Activated CD4-positive, alpha-beta T cell treated with anti-CD3 and anti-CD28 coated beads, Interleukin-2, amount 10 ng/mL, durations not matched to agents 24 days and 14 days (primary cell): Measurements from ENCODE around the gene RIMOC1. TPM values are rescaled to one million over a fixed set of nuclear protein-coding genes. Genes with fewer than 3 reads are reported as not detected.

Experiments
- DNase-seq: peaks from one replicate; pipeline ENCODE4 v3.0.0; 2022
- H3K27ac Mint-ChIP-seq: one replicate; pipeline ENCODE4 v1.8.0; 2022; ENCODE audit warnings: mild to moderate bottlenecking, mixed read lengths
- H3K27me3 Mint-ChIP-seq: one replicate; pipeline ENCODE4 v1.8.0; 2022; ENCODE audit warnings: mixed read lengths
- H3K36me3 Mint-ChIP-seq: one replicate; pipeline ENCODE4 v1.8.0; 2022; ENCODE audit warnings: low read depth, mild to moderate bottlenecking, mixed read lengths
- H3K4me1 Mint-ChIP-seq: one replicate; pipeline ENCODE4 v1.8.0; 2021; ENCODE audit warnings: mixed read lengths
- H3K4me3 Mint-ChIP-seq: one replicate; pipeline ENCODE4 v1.8.0; 2022; ENCODE audit warnings: mild to moderate bottlenecking, moderate library complexity, mixed read lengths
- H3K9me3 Mint-ChIP-seq: one replicate; pipeline ENCODE4 v1.8.0; 2021; ENCODE audit warnings: mixed read lengths
- intact Hi-C: fragments of 100-400 bp; cut with micrococcal nuclease; formaldehyde crosslinking; loops from one replicate; pipeline ENCODE4 v1.15.1; 2023
- total RNA-seq: library from RNA; stranded (reverse); gene quantifications from 2 replicates; pipeline ENCODE4 v1.2.3, GENCODE V29; 2022

The RIMOC1 gene
- total RNA-seq, 1 donor from 2014 or later = 29.6 TPM

DNA sequence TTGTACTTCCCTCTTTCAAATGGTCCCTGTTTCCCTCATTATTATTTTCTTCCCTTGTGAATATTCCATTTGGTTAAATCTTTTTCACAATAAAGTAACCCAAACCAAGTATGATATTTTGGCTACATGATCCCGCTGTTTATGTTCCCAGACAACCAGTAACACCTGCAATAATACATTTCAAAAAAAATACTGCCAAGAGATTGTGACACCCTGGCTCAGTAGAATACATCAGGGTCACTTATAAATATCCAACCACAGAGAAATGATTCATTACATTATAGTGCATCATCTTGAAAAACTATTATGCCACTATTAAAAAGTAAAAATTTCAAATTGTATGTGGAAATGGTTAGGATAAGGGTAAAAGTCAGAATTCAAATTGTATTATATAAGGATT, 26.7 kb upstream of the RIMOC1 start:
- intact Hi-C loops = no loop called here
- no peaks in the 10 kb centered on the region for H3K36me3 Mint-ChIP-seq
- H3K9me3 Mint-ChIP-seq = no peaks in the 10 kb centered on the region
- no peak for DNase-seq
- H3K4me3 Mint-ChIP-seq = no peak overlapping the region
- no peak overlapping the region for H3K27ac Mint-ChIP-seq
- H3K27me3 Mint-ChIP-seq = peaks cover 2% of the 10 kb centered on the region
- H3K4me1 Mint-ChIP-seq = peaks cover 14% of the 10 kb centered on the region

DNA sequence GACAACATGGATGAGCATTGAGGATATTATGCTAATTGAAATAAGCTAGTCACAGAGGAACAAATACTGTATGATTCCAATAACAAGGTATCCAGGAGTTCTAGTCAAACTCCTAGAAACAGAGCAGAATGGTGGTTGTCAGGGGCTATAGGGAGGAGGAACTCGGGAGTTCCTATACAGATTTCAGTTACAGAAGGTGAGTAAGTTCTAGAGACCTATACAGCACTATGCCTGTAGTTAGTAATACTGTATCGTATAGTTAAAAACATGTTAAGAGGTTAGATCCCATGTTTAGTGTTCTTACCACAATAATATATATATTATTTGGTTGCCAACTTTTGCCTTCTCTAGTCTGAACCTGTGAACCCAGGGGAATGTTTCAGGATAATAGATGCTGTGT, 26.0 kb upstream of the RIMOC1 start:
- H3K4me1 Mint-ChIP-seq = peaks cover 14% of the 10 kb centered on the region
- H3K9me3 Mint-ChIP-seq = no peaks in the 10 kb centered on the region
- H3K27ac Mint-ChIP-seq = no peak overlapping the region
- intact Hi-C loops = no loop called here
- H3K27me3 Mint-ChIP-seq = peaks cover 2% of the 10 kb centered on the region
- H3K36me3 Mint-ChIP-seq = no peaks in the 10 kb centered on the region
- DNase-seq = no peak
- H3K4me3 Mint-ChIP-seq = no peak overlapping the region

DNA sequence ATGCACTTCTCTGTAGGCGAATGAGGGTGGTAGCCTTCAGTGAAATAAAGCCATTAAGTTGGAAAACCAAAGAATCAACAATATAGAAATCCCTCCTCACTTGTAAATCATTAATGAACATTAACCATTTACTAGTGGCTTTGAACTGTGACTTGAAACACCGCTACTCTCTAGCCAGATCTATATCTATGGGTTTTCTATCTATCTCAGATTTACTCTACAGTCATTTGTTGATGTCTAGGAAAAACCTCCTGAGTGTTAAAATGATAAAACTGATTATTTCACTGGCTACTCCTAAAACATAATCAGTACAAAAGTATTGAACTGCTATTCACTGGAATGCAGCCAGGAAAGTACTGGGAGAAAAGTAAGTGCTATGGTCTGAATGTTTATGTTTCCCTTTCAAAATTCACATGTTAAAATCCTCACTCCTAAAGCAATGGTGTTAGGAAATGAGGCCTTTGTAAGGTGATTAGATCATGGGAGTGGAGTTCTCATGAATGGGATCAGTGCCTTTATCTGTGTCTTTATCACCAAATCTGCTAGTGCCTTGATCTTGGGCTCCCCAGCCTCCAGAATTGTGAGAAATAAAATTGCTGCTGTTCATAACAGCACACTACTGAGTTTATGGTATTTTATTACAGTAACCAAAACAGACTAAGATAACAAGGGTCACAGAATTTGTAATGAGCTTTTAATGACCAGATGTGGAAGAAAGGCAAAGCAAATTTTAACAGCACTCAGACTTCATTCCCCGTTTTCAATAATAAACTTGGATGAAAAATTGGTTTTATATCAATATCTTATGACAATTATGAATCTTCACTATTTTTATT, 25.3 kb upstream of the RIMOC1 start:
- no peaks in the 10 kb centered on the region for H3K36me3 Mint-ChIP-seq
- no peak overlapping the region for H3K27ac Mint-ChIP-seq
- intact Hi-C loops = no loop called here
- DNase-seq = no peak
- peaks cover 2% of the 10 kb centered on the region for H3K27me3 Mint-ChIP-seq
- H3K9me3 Mint-ChIP-seq = no peaks in the 10 kb centered on the region
- H3K4me1 Mint-ChIP-seq = peaks cover 16% of the 10 kb centered on the region
- no peak overlapping the region for H3K4me3 Mint-ChIP-seq

DNA sequence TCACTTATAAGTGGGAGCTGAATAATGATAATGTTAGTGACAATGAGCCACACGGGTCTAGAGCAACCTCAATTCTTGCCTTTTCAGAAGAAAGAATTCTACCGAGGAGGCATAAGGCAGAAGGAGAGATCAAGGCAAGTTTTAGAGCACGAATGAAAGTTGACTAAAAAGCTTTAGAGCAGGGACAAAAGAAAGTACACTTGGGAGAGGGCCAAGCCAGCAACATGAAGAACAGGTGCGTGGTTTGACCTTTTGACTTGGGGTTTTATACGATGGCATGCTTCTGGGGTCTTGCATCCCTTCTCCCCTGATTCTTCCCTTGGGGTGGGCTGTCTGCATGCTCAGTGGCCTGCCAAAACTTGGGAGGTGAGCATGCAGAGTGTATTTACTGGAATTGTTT, 21.4 kb upstream of the RIMOC1 start:
- H3K9me3 Mint-ChIP-seq = no peaks in the 10 kb centered on the region
- no peaks in the 10 kb centered on the region for H3K36me3 Mint-ChIP-seq
- intact Hi-C loops = no loop called here
- no peak overlapping the region for H3K4me3 Mint-ChIP-seq
- peaks cover 6% of the 10 kb centered on the region for H3K4me1 Mint-ChIP-seq
- peaks cover 3% of the 10 kb centered on the region for H3K27me3 Mint-ChIP-seq
- DNase-seq = no peak
- no peak overlapping the region for H3K27ac Mint-ChIP-seq

DNA sequence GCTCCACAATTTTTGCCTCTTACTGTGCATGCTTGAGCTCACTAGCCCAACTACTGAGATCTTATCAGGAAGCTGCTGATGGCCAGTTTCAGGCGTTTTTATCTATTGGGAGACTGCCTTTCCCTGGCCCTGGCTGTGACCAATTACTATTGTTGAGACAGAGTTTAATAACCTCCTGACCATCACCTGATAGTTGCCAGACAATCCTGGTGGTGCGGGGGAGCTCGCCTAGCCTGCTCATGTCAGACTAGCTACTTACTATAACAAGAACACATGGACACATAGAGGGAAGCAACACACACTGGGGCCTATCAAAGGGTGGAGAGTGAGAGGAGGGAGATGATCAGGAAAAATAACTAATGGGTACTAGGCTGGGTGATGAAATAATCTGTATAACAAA, 20.9 kb upstream of the RIMOC1 start:
- DNase-seq = no peak
- intact Hi-C loops = no loop called here
- H3K27me3 Mint-ChIP-seq = peaks cover 3% of the 10 kb centered on the region
- H3K4me1 Mint-ChIP-seq = peaks cover 6% of the 10 kb centered on the region
- H3K27ac Mint-ChIP-seq = no peak overlapping the region
- H3K4me3 Mint-ChIP-seq = no peak overlapping the region
- H3K36me3 Mint-ChIP-seq = no peaks in the 10 kb centered on the region
- no peaks in the 10 kb centered on the region for H3K9me3 Mint-ChIP-seq

DNA sequence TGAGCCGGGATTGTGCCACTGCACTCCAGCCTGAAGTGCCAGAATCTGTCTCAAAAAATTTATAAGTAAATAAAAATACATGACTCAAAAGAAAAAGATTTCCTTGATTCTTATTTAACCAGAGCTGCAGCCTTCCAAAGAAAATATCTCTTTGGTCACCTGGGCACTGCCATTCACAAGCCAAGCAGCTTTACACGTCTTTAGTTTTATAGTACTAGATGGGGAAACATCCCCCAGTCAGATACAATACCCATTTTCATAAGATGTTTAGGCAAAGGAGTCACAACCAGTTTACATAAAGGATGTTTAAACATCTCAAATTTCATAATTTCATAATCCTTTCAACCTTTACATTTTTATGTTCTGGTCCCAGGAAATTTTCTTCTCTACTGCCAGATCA, 20.2 kb upstream of the RIMOC1 start:
- H3K4me3 Mint-ChIP-seq = no peak overlapping the region
- DNase-seq = no peak
- H3K27me3 Mint-ChIP-seq = peaks cover 5% of the 10 kb centered on the region
- H3K9me3 Mint-ChIP-seq = no peaks in the 10 kb centered on the region
- no peak overlapping the region for H3K27ac Mint-ChIP-seq
- intact Hi-C loops = no loop called here
- H3K4me1 Mint-ChIP-seq = peaks cover 5% of the 10 kb centered on the region
- H3K36me3 Mint-ChIP-seq = no peaks in the 10 kb centered on the region

DNA sequence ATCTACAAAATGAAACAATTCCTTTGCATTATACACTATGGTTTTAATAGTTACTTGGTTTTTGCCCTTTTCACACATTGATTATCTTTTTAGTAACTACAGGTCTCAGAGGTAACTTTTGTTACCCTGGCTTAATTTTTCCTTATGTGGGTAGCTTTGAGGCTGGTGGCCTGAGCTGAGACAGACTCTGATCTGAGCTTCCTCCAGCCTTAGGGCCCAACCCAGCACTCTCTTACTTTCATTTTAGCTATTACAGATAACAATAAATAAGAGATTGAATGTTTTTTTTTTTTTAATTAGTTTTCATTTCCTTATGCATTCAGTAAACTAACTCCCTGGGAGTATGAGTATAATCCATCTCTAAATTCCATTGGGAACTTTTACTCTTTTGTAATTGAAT, 18.9 kb upstream of the RIMOC1 start:
- intact Hi-C loops = no loop called here
- H3K27ac Mint-ChIP-seq = no peak overlapping the region
- peaks cover 7% of the 10 kb centered on the region for H3K27me3 Mint-ChIP-seq
- peaks cover 4% of the 10 kb centered on the region for H3K4me1 Mint-ChIP-seq
- H3K9me3 Mint-ChIP-seq = no peaks in the 10 kb centered on the region
- DNase-seq = no peak
- no peak overlapping the region for H3K4me3 Mint-ChIP-seq
- peaks cover 2% of the 10 kb centered on the region for H3K36me3 Mint-ChIP-seq

DNA sequence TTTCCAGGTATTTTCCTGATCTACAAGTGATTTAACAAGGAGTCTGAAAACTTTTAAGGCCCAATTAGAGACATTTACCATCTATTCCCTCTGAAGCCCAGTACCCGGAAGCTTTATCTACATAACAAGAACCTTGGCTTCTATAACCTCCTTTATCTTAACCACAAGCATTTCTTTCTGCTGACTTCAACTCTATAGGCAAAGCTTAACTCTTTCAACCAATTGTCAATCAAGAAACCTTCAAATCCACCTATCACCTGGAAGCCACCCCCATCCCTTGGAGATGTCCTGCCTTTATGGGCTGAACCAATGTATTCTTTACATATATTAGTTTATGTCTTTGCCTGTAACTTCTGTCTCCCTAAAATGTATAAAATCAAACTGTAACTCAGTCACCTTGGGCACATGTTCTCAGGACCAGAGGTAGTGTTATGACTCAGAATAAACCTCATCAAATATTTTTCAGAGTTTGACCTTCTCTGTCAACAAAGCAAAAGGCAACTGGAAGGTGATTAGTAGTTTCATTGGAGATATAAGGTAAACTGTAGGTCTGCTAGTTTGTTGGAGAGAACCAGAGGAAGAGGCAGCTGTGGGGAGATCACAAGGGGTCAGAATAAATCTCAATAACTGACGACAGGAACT, 13.0 kb upstream of the RIMOC1 start:
- Mint-ChIP-seq H3K9me3 (peaks cover 4% of the 10 kb centered on the region), H3K27ac (no peak overlapping the region), H3K27me3 (peaks cover 17% of the 10 kb centered on the region), H3K4me3 (no peak overlapping the region), H3K36me3 (peaks cover 2% of the 10 kb centered on the region), H3K4me1 (peaks cover 17% of the 10 kb centered on the region)
- DNase-seq = no peak
- intact Hi-C loops = no loop called here

DNA sequence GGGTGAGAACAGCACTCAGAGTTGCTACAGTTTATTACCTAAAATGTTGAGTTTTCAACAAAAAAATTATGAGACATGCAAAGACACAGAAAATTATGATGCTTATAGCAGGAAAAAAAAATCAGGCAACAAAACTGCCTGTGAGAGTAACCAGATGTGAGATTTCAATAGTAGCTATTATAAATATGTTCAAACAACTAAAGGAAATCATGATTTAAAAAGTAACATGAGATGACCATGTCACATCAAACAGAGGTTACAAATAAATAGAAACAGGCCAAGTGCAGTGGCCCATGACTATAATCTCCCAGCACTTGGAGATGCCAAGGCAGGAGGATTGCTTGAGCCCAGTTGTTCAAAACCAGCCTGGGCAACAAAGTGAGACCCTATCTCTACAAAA, 12.1 kb upstream of the RIMOC1 start:
- intact Hi-C loops = loop anchor here (2.0 kb wide), 1 partner anchor 21 kb away; the partner anchor contains the start of gene OXCT1
- H3K27me3 Mint-ChIP-seq = peaks cover 25% of the 10 kb centered on the region
- peaks cover 17% of the 10 kb centered on the region for H3K4me1 Mint-ChIP-seq
- H3K4me3 Mint-ChIP-seq = no peak overlapping the region
- H3K36me3 Mint-ChIP-seq = peaks cover 2% of the 10 kb centered on the region
- H3K27ac Mint-ChIP-seq = no peak overlapping the region
- DNase-seq = no peak
- peaks cover 4% of the 10 kb centered on the region for H3K9me3 Mint-ChIP-seq

DNA sequence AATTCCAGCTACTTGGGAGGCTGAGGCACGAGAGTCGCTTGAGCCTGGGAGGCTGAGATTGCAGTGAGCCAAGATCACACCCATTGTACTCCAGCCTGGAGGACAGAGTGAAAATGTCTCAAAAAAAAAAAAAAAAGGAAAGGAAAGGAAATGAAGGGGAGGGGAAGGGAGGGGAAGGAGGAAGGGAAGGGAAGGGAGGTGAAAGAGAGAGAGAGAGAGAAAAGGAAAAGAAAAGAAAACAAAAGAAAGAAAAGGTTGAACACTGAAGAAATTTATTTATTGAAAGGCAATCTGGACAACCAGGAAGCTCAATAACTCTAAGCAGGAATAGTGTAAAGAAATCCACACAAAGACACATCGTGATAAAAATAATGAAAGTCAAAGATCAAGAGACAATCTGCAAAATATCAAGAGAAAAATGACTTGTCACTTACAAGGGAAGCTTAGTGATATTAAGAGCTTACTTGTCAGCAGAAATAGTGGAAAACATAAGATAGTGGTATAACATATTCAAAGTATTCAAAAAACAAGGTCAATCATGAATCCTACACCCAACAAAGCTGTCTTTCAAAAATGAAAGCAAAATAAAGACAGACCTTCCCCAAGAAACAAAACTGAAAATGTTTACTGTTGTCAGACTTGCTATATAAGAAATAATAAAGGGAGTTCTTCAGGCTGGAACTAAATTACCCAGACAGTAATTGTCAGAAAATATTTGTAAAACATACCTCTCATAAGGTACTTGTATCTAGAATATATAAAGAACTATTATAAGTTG, 10.9 kb upstream of the RIMOC1 start:
- Mint-ChIP-seq H3K4me3 (peak overlapping the region; percentile 61), H3K9me3 (peaks cover 7% of the 10 kb centered on the region), H3K4me1 (peaks cover 17% of the 10 kb centered on the region), H3K36me3 (peaks cover 2% of the 10 kb centered on the region), H3K27ac (peak overlapping the region; percentile 1), H3K27me3 (peaks cover 29% of the 10 kb centered on the region)
- intact Hi-C loops = loop anchor here (2.0 kb wide), 1 partner anchor 22 kb away; the partner anchor contains the start of gene OXCT1
- DNase-seq = no peak

DNA sequence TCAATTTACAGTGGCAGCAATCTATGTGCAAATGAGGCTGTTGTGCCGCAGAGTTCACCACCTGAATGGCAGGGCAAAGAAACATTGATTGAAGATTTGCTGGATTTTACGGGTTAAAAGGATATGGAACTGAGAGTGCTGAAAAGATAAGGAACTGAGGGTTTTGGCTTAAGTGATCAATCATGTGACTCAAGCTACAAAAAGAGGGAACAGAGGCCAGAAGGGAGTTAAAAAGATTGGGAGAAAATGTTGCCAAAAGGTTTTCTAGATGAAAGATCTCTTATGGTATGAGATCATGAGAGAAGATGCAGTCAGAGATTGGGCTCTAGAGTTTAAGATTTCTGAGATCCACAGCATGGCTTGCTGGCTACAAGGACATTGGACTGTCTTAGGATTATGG, 7.9 kb upstream of the RIMOC1 start:
- no peaks in the 10 kb centered on the region for H3K36me3 Mint-ChIP-seq
- DNase-seq = no peak
- intact Hi-C loops = no loop called here
- H3K4me3 Mint-ChIP-seq = no peak overlapping the region
- peaks cover 7% of the 10 kb centered on the region for H3K9me3 Mint-ChIP-seq
- H3K27me3 Mint-ChIP-seq = peaks cover 33% of the 10 kb centered on the region
- peaks cover 17% of the 10 kb centered on the region for H3K4me1 Mint-ChIP-seq
- H3K27ac Mint-ChIP-seq = no peak overlapping the region

DNA sequence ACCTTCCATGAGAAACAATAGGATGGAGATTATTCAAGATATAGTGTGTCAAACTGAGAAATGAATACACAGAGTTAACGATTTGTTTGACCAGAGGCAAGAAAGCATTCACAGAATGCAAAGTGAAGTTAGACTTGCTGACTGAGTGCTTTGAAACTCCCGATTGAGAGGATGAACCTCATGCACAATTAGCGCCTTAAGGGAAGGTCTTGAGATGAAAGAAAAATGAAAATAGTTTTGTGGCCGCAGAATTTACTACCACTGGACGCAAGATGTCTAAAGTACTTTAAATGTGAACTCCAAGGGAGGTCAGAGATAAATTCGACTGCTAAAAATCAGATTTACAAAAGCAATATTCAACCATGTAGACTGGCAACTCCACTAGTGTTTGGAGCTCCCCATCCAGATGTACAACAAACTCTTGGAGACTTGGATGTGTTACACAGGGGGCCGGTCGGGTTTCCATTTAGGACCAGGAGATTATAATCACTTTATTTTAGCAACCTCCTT, 707 bp upstream of the RIMOC1 start:
- Mint-ChIP-seq H3K4me3 (peak overlapping the region; percentile 92), H3K4me1 (peaks cover 42% of the 10 kb centered on the region), H3K27ac (peak overlapping the region; percentile 96), H3K9me3 (peaks cover 3% of the 10 kb centered on the region), H3K27me3 (peaks cover 9% of the 10 kb centered on the region), H3K36me3 (peaks cover 13% of the 10 kb centered on the region)
- intact Hi-C loops = loop anchor here (10.0 kb wide), 2 partner anchors 1069 to 1149 kb away; partner anchors contain the start of genes RPL37 and TTC33
- no peak for DNase-seq

DNA sequence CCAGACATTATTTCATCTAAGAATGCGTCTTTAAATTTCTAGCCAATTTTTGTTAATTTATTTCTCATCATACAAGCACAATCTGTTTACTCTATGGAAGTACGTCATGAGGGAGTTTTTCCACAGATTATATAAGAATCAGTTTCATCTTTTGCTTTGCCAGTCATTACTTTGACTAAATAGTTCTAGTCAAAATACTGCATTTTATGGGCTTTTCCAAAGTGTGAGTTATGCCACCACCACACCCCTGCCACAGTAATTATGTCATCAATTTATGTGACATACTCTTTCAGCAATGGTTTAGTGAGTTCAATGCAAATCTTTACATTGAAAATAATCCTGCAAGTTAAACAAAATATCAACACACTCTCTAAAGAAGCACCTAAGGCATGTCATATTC, 2.0 kb downstream of the RIMOC1 start:
- Mint-ChIP-seq H3K27me3 (peaks cover 3% of the 10 kb centered on the region), H3K4me1 (peaks cover 42% of the 10 kb centered on the region), H3K4me3 (no peak overlapping the region), H3K36me3 (peaks cover 30% of the 10 kb centered on the region), H3K27ac (no peak overlapping the region), H3K9me3 (peaks cover 3% of the 10 kb centered on the region)
- no peak for DNase-seq
- intact Hi-C loops = loop anchor here (10.0 kb wide), 2 partner anchors 1071 to 1151 kb away; partner anchors contain the start of genes RPL37 and TTC33
